HG03135 (cell line): ENCODE results near the gene SNRNP48.

Experiments
- ATAC-seq: cut with Tn5 transposase; IDR thresholded peaks from one replicate; pipeline ENCODE4 v1.9.1; 2021; ENCODE audit warnings: mild to moderate bottlenecking, moderate library complexity; ENCODE audit not compliant: unreplicated experiment

Gene SNRNP48

DNA sequence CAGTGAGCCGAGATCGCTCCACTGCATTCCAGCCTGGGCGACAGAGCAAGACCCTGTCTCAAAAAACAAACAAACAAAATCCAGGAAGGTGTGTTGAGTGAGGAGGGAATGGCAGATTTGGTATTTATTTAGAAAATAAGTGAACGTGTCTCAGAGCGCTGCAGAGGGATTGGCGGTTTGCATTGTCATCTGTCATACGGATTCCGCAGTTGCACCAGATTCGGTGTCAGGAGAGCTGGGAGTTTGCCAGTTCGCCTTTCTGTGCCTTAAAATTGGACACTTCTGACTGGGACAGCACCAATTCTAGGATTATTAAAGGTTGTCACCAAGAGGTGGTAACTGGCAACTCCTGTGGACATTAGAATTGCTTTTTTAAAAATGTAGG, 912 bp downstream of the SNRNP48 start:
- ATAC-seq, result no peak

DNA sequence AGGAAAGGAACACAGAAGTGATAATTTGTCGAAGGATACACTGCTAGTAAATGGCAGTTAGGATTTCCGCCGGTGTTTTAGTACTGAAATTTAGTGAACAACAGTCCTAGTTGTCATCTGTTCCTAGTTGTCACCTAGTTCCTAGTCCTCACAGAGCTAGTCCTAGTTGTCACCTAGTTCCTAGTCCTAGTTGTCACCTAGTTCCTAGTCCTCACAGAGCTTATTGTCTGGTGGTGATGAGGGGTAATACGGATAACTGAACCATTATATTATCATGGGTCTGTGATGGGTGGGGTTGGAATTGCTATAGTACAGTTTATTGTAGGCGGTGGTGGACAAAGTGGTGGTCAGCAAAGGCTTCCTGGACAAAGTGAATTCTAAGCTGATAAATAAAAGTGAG, 1.8 kb downstream of the SNRNP48 start:
- ATAC-seq, result no peak

DNA sequence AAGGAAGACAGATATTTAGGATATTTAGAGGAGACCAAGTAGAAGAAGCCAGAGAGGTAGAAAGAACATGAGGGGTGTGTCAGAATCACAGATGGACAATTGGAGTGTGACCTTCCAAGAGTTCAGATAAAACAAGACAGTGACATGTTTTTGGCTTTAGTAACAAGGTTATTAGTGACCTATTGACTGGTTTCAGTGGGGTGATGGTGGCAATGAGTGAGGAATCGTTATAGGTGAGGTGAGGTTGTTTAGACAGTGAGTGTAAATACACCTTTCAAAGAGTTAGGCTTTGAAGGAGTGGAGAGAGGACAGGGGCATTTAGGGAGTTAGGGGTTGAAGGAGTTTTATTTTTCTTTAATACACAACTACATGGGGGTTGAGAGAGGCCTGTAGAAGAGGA, 3.2 kb downstream of the SNRNP48 start:
- no peak for ATAC-seq

DNA sequence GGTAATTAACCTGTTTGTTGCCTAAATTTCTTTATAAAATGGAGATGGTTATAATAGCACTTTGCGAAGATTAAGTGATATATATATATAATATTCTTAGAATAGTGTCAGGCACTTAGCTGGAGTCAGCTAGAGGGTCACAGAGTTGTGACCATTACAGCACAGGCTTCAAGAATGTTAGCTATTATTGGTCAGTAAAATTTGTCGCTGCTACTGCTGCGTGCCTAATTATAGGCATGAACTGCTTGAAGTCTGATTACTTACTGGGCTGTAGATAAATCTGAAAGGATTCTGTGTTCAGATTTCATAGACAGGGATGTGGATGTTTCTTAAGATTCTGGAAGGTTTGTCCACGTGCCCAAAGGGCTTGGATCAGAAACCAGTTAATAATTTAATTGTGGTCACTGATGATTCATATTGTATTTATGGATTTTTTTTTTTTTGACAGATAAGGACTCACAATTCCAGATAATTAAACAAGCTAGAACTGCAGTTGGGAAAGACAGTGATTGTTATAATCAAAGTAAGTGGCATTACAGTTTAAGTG, 4.7 kb downstream of the SNRNP48 start:
- no peak for ATAC-seq

DNA sequence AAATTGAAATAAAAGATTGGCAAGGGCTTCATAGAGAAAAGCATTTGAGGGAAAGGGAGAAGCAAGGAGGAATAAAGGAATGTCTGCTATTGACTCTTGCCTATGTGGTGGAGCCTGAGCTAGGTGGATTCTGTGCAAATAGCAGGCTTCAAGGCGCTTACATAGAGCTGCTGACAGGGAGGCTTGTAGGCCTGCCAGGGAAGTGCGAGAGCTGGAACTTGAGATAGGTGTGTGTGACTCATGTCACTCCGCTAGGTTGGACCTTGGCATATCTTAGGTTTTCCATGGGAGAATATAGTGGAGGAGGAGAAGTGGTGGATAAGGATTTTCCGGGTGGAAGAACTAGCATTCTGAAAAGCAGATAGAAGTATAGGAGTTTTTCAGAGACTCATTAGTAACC, 14.0 kb downstream of the SNRNP48 start:
- ATAC-seq, result no peak

DNA sequence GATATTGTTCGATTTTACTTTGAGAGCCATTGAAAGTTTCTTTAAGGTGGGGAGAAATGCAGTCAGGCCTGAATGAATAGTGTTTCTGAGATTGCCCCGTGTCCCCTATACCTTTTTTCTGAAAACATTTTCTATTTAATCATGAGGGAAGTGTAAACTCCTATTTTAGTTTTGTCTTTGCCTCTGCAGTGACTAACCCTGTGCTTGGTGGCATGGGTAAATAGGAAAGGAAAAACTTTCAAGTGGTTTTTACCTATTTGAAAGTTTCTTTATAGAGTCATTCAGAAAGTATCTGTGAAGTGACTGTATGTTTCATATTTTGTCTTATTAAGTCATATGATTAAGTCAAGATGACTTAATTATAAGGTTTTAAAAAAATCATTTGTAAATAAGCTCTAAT, 14.5 kb downstream of the SNRNP48 start:
- no peak for ATAC-seq

DNA sequence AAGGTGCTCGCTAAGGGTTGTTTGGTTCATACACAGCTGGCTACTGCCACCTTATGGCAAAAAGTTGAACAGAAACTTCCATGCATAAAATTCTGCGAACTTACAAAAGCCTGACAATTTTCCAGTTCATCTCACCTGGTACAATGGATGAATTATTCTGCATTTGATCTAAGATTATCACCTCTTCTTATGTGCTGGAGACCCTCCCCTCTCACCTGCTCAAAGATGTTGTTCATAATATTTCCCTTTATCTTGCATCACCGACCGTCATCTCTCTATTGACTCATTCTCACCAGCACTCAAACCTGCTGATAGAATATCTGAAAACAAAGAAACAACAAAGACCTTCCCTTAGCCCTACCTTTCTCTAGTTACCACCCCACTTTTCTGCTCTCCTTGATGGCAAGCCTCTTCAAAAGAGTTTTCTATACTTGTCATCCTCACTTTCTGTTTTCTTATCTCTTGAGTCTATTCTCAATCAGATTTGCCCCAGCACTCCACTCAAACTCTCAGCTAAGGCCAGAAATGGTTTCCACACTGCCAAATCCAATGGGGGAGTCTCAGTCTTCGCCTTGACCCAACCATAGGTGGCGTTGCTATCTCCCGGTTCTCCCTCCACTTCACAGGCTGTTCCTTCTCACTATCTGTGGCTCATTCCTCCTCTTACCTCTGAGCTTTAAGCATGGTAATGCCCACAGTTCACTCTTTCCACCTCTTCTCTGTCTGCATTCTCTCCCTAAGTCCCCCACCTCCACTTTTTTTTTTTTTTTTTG, 25.8 kb downstream of the SNRNP48 start:
- no peak for ATAC-seq

DNA sequence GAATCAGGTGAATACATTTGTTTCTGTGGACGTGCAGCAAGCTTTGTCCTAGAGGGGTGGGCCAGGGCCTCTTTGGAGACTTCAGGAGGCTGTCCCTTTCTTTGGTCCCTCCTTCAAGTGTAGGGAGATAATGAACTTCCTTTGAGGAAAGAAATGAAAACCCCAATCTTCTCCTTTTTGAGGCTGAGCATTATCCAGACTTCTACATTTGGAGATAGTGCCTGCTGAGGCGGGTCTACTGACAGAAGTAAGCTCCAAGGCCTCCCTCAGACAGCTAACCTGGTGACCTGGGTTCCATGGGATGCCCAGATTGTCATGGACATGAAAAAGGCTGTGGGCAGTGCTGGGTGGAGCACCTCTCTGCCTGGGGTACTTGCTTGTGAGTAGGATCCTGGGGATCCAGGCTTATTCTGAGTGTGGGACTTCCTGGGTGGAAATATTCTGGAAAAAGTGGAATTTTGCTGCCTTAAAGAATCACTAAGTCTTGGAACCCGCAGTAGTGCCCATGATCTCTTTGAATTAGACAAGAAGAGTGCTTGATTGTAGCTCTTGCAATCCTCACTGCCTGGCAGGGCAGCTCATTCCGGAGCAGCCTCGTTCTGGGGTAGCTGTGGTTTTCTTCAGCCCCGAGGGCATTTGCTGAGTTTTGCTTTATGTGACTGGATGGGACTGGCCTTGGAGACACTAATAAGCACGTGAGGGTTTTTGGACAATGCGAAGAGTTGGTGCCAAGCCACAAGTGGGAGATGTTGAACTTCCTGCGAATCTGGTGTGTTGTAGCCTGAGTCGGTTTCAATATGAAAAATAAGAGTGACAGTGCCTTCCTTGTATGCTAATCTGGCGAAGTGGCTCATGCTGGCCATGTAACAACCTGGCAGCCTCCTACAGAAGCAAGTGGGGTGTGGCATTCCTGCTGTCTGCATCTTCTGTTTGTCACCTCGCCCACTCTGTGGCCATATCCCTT, 28.1 kb downstream of the SNRNP48 start:
- no peak for ATAC-seq

DNA sequence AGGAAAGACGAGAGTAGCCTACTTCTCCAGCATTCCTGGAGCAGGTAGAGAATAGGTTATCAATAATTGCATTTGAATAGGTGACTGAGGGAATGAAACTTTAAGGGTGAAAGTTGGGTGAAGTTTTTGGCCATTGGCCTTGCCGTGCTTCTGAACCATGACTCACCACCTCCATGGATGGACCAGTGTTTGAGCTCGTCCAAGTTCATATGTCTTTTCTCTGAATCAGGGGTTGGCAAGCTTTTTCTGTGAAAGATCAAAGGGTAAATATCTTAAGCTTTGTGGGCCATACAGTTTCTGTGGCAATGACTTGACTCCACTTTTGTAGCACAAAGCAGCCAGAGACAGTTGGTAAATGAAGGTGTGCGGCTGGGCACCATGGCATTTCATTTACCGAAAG, 31.8 kb downstream of the SNRNP48 start:
- ATAC-seq, result no peak

DNA sequence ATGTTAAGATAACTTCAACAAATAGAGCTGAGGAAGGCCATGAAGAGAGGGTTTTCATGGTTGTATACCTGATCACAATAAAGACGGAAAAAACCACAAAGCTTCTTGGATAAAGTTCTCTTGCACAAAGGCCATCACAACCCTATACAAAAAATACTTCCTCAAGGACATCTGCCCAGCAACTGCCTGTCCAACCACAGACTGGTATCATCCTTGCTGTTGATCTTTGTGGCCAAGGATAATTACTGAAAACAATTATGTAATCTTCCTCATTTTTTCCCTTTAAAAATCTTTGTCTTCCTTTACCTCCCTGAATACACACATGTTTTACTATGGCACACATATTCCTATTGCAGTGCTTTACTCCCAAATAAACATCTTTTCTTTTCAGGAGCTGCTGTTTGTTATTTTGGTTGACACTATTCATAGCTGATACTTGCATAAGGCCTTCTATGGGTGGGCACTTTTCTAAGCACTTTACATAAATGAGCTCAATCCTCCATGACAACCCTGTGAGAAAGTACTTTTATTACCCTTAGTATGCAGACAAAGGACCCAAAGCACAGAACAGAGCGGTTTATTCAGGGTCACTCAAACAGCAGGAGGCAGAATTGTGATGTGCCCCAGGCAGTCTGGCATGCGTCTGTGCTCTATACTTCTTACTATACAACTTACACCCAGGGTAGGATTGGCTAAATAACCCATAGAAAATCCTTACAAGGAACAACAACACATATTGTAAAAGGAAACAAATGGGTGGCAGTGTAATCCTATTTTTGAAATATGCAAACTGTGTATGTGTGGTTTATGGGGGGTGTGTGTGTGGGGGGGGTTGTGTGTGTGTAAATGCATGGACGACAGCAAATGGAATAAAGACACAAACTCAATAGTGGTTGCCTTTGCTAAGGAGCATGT, 35.1 kb downstream of the SNRNP48 start:
- ATAC-seq, result no peak

DNA sequence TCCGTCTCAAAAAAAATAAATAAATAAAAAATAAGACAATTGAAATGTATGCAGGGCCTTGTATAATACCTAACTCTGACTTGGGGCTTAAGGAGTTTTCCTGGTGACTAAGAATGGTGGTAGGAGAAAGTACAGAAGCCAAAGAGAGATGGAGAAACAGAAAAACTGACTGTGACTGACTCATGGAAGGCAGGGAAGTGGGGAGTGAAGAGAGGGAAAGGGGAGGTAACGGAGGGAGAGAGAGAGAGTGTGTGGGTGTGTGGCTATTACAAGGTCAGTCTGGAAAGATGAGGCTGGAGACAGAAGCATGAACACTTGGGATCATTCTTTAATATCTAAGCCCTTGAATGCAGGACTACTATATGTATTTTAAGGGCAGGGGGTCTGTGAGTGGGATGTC, 38.5 kb downstream of the SNRNP48 start:
- no peak for ATAC-seq

DNA sequence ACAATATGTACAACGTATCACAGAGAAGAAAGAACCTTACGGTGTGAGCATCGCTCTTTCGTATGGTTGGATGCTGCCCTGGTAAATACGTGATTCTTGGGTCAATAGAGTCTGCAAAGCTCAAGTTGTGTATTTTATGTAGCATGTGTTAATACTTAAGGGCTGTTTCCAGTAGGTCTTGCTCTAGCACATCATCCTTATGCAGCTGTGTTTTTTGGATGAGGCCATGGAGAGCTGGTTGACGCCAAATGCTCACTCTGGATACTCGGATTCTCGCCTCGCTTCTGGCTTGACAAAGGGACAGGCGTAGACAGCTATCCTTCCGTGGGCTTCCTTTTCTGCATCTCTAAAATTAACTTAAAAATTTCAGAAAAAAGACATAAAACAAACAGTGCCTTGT, 38.9 kb downstream of the SNRNP48 start:
- ATAC-seq, result no peak

DNA sequence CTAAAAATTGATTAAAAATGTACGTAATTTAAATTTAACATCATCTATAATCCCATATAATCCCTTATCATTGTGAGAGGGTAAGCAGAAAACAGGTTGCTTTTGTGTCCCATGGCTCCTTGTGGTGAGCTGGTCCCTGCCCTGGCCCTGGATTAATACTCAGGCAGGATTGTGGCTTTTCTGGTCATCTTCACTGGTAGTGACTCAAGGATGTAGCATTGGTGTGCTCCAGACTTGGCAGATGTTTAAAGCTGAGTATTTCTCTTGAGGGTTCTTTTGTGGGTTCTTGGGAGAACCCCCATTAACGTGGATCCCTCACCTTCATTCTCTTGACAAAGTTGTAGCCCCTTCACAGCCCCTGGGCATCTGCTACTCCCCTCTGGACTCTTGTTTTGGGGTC, 39.3 kb downstream of the SNRNP48 start:
- no peak for ATAC-seq

DNA sequence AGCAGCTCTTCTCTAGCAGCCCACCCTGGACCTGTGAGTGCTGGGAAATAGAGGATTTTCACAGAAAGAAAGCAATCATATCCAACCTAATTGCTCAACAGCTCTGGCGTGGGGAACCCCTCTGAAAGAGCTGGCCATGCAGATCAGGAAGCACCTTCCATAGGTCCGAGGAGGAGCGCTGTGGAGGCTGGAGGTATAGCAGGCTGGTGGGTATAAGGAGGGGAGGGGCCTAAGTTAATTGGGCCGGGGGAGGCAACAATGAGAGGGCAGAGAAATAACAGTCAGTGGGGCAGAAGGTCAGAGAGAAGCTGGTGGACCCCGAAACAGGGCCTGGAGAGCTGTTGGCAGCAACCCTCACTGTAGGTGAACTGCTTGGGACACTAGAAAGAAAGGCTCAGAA, 40.8 kb downstream of the SNRNP48 start:
- no peak for ATAC-seq

DNA sequence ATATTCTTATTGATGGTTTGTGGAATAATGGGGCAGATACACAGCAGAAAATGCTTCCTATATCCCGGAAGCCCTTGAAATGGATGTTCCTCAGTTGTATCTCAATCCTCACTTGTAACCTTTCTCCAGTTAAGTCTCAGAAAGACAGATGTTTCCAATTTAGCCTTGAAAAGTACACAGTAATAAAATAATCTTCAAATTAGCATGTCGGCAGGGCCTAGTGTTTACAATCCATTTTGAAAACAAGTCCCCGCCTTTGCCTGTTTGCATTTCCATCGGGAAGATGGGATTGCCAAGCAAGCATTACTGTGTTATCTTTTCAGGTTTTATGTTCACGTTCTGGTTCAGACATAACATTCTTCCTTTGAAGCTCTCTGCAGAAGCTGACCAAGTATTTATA, 41.5 kb downstream of the SNRNP48 start:
- ATAC-seq, result no peak

DNA sequence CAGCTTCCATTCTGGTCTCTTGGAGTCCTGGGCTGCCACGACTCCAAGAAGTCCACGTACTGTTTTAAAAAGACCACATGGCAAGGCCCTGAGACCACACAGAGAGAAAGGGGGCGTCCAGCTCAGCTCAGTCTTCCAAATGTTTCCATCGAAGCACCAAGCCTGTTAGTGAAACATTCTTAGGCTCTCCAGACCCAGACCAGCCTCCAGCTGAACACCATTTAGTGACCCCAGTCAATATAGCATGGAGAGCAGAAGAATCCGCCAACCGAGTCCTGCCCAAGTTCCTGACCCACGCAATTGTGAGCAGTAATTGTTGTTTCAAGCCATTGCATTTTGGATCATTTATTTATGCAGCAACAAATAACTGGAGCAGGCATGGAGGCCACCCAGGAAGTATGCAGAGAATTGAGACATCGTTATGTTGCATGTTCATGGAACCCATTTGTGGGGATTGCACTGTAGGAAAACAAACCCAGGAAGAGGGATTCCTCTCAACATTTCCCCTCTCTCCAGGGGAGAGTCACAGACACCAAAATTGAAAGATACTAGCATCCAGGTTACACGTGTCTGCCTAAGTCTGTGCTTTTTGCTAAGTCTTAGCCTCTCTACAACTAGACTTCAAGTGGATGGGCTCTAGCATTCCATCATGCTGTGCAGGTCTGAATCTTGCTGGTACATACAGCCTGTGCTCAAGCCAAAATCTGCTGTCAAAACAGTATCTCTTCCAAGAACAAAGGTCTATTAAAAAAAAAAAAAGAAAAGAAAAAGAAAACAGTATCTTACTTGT, 42.7 kb downstream of the SNRNP48 start:
- no peak for ATAC-seq

DNA sequence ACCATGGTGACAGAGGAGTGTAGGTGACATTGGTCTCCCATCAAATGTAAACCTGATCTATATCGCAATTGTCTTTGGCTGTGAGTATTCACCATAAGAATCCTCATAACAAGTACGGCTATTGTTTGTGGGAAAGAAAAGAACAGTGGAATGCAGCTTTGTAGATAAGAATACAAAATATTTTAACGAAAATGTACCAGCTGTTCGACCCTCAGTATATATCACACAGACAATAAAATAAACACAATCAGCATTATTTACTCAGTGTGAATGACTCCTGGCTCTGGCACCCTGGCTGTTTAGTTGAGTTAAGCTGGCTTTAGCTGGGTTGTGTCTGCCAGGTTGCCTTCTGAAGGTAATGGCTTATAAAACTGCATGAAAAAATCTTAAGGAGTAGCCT, 43.4 kb downstream of the SNRNP48 start:
- ATAC-seq, result no peak

DNA sequence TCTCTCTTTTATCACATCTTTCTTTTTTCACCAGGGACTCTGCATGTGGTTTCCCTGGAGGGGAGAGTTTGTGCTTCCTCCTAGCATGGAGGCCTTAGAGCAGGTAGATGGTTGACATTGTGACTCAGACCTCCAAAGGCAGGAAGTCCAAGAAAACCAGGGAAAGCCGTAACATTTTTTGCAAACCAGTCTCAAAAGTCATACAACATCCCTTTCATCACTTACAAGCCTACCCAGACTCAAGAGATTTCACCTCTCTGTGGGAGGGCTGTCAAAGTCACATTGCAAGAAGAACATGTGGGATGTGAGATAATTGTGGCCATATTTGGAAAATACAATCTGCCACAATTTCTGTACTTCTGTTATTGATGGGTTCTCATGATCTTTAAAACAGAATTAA, 46.2 kb downstream of the SNRNP48 start:
- ATAC-seq, result no peak

DNA sequence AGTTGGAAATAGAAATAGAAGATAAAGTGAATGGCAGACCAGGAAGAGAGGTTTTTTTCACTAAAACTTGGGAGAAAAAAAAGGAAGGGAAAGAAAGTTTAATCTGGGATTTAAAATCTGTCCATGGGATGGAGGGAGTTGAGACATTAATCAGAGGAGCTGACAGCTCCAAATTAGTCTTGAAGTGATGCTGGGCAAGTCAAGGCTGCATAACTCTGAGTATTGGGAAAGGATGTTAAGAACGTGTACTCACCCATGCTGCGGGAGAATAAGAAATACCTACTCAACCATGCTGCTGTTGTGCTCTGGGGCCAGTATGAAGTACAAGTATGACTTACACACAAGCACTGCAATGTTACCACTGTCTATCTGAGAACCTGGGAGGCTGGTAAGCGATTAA, 47.5 kb downstream of the SNRNP48 start:
- no peak for ATAC-seq

DNA sequence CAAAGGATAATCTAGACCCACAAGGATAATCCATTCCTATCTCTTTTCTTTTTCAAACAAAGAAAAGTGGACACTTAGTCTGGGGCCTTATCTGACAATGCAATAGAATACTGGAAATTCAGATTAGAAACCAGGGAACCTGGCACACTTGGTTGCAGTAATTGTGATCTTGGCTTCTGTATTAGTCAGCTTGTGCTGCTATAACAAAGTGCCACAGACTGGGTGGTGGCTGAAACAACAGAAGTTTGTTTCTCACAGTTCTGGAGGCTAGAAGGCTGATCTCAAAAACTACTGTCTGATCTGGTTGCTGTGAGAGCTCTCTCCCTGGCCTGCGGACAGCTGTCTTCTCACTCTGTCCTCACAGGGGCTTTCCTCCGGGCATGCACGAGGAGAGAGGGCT, 49.4 kb downstream of the SNRNP48 start:
- no peak for ATAC-seq
